Vagina (tissue), 2 donors: Measurements from ENCODE around the gene UNC45A. TPM values are rescaled to one million over a fixed set of nuclear protein-coding genes. Genes with fewer than 3 reads are reported as not detected.

Experiments
- DNase-seq, 2 donors: peaks; one replicate each; pipeline ENCODE4 v3.0.0-alpha.2; 2017; ENCODE audit errors: extremely low spot score in 2 of 2
- H3K27ac ChIP-seq: fragments of 200-600 bp; sonication (generic); one replicate; pipeline ENCODE4 v1.5.1; 2019
- H3K27me3 ChIP-seq: fragments of 200-600 bp; sonication (generic); one replicate; pipeline ENCODE4 v1.5.1; 2019
- H3K36me3 ChIP-seq, 2 donors: fragments of 200-600 bp; sonication (generic); one replicate each; pipeline ENCODE4 v1.5.1; 2017 to 2019
- H3K4me1 ChIP-seq: fragments of 200-600 bp; sonication (generic); one replicate; pipeline ENCODE4 v1.5.1; 2019
- H3K4me3 ChIP-seq, 2 donors: fragments of 200-600 bp; sonication (generic); 1 replicate in 1 of 2; 2 replicates in 1 of 2; pipeline ENCODE4 v1.5.1; 2016 to 2019
- H3K9me3 ChIP-seq: fragments of 200-600 bp; sonication (generic); one replicate; pipeline ENCODE4 v1.5.1; 2019
- CTCF ChIP-seq, 3 experiments: fragments of 450-650 bp in 2 of 3; fragments of 200-600 bp in 1 of 3; sonication (generic) in 1 of 3; IDR thresholded peaks; one replicate each; pipeline ENCODE4 v1.5.1; 2017 to 2019; ENCODE audit warnings: antibody characterized with exemption in 3 of 3, mild to moderate bottlenecking in 2 of 3, moderate library complexity in 2 of 3
- POLR2A ChIP-seq, 2 donors: fragments of 450-650 bp; IDR thresholded peaks; one replicate each; pipeline ENCODE4 v1.6.1; 2017; ENCODE audit warnings: antibody characterized with exemption in 2 of 2, mild to moderate bottlenecking in 2 of 2, moderate library complexity in 2 of 2
- POLR2AphosphoS5 ChIP-seq, 2 donors: sonication (generic); formaldehyde crosslinking; IDR thresholded peaks; one replicate each; pipeline ENCODE4 v1.9.0; 2017; ENCODE audit warnings: antibody characterized with exemption in 2 of 2, mild to moderate bottlenecking in 2 of 2, low read depth in 1 of 2; ENCODE audit not compliant: insufficient read depth in 1 of 2
- intact Hi-C: fragments of 100-400 bp; cut with DNase I; formaldehyde crosslinking; loops from one replicate; pipeline ENCODE4 v1.15.1; 2023
- total RNA-seq: library from RNA; depleted of rRNA; stranded (reverse); fragments of >200 nt; gene quantifications from one replicate; pipeline ENCODE4 v1.2.3, GENCODE V29; 2016

The UNC45A gene
- total RNA-seq, 1 donor from 2014 or later: 62.1 TPM

GRCh38 chr15:90902040-90902839 lies 32.8 kb upstream of the UNC45A start:
- H3K4me1 ChIP-seq: peaks cover 18% of the 10 kb centered on the region
- peak overlapping the region; percentile 75 to 97 for H3K4me3 ChIP-seq
- no peak for DNase-seq
- peak overlapping the region; percentile 85 for H3K27ac ChIP-seq
- TF ChIP-seq POLR2AphosphoS5 (IDR thresholded peaks at IDR 0.05; ENCODE audit: insufficient read depth in 1 of 2, low read depth in 1 of 2) (peak; percentile 15 to 76), CTCF (IDR thresholded peaks at IDR 0.05) (peak; percentile 47 to 88 (median 63)), POLR2A (IDR thresholded peaks at IDR 0.05) (peak in 1 of 2 donors; percentile 7)
- H3K27me3 ChIP-seq: no peaks in the 10 kb centered on the region
- intact Hi-C loops: no loop called here
- no peaks in the 10 kb centered on the region for H3K9me3 ChIP-seq
- peaks cover 0 to 24% of the 10 kb centered on the region in 2 donors for H3K36me3 ChIP-seq

GRCh38 chr15:90902840-90903732 lies 32.0 kb upstream of the UNC45A start, which contains the start of gene MAN2A2:
TSS of gene MAN2A2 (plus strand) at chr15:90903302. CDS start at chr15:90904208, 906 bp downstream.
- intact Hi-C loops: no loop called here
- Histone ChIP-seq H3K4me1 (peaks cover 18% of the 10 kb centered on the region), H3K9me3 (no peaks in the 10 kb centered on the region), H3K4me3 (peak within 1 kb of the TSS; percentile 75 to 97), H3K27me3 (no peaks in the 10 kb centered on the region), H3K36me3 (peaks cover 0 to 33% of the 10 kb centered on the region in 2 donors), H3K27ac (peak within 1 kb of the TSS; percentile 85)
- TF ChIP-seq CTCF (IDR thresholded peaks at IDR 0.05) (no peak), POLR2AphosphoS5 (IDR thresholded peaks at IDR 0.05; ENCODE audit: insufficient read depth in 1 of 2, low read depth in 1 of 2) (peak in 1 of 2 donors; percentile 42)
- no peak for DNase-seq

- Histone ChIP-seq H3K27ac (peak overlapping the region; percentile 80), H3K4me3 (peak overlapping the region; percentile 75 to 97), H3K36me3 (peaks cover 0 to 38% of the 10 kb centered on the region in 2 donors), H3K9me3 (no peaks in the 10 kb centered on the region), H3K27me3 (no peaks in the 10 kb centered on the region), H3K4me1 (peaks cover 18% of the 10 kb centered on the region)
- intact Hi-C loops: no loop called here
- TF ChIP-seq CTCF (IDR thresholded peaks at IDR 0.05) (no peak), POLR2A (IDR thresholded peaks at IDR 0.05) (no peak), POLR2AphosphoS5 (IDR thresholded peaks at IDR 0.05; ENCODE audit: insufficient read depth in 1 of 2, low read depth in 1 of 2) (no peak)
- no peak for DNase-seq
These were observed 31.1 kb upstream of the UNC45A start for GRCh38 chr15:90903733-90904536.

- no peaks in the 10 kb centered on the region for H3K9me3 ChIP-seq
- H3K27ac ChIP-seq: no peak overlapping the region
- H3K4me3 ChIP-seq: no peak overlapping the region
- peaks cover 18% of the 10 kb centered on the region for H3K4me1 ChIP-seq
- TF ChIP-seq POLR2AphosphoS5 (IDR thresholded peaks at IDR 0.05; ENCODE audit: insufficient read depth in 1 of 2, low read depth in 1 of 2) (no peak), POLR2A (IDR thresholded peaks at IDR 0.05) (no peak), CTCF (IDR thresholded peaks at IDR 0.05) (no peak)
- H3K27me3 ChIP-seq: no peaks in the 10 kb centered on the region
- no peak for DNase-seq
- intact Hi-C loops: no loop called here
- peaks cover 0 to 47% of the 10 kb centered on the region in 2 donors for H3K36me3 ChIP-seq
These were observed 30.3 kb upstream of the UNC45A start for GRCh38 chr15:90904746-90905145.
